K562 (cell line): ENCODE results near the gene FIZ1. TPM values are rescaled to one million over a fixed set of nuclear protein-coding genes. Genes with fewer than 3 reads are reported as not detected.

Experiments used
- ARID4B ChIP-seq: sonication (generic); formaldehyde crosslinking; IDR thresholded peaks from 2 replicates; pipeline ENCODE4 v1.8.0; 2022; ENCODE audit warnings: mild to moderate bottlenecking, missing genetic modification reagents
- CHD4 ChIP-seq: fragments of 200-600 bp; sonication (generic); IDR thresholded peaks from 3 replicates; pipeline ENCODE4 v1.6.1; 2012; ENCODE audit warnings: low read depth, mild to moderate bottlenecking, mixed read lengths, low read length, inconsistent platforms; ENCODE audit not compliant: insufficient read depth, insufficient replicate concordance, poor library complexity, severe bottlenecking
- CUX1 ChIP-seq: fragments of 200-800 bp; sonication (Bioruptor generic); IDR thresholded peaks from 2 replicates; pipeline ENCODE4 v1.6.1; 2016; ENCODE audit warnings: missing genetic modification characterization, missing compliant biosample characterization
- FOSL1 ChIP-seq: fragments of 200-800 bp; sonication (Bioruptor generic); conservative IDR thresholded peaks from 2 replicates; pipeline ENCODE4 v1.6.1; 2016; ENCODE audit warnings: missing genetic modification characterization, missing compliant biosample characterization
- JUNB ChIP-seq: fragments of 450-650 bp; formaldehyde crosslinking; conservative IDR thresholded peaks from 2 replicates; pipeline ENCODE4 v1.4.0; 2020; ENCODE audit warnings: mild to moderate bottlenecking
- NCOA2 ChIP-seq, 2 experiments: fragments of 450-650 bp; IDR thresholded peaks; 2 replicates each; pipeline ENCODE4 v1.6.1; 2018; ENCODE audit warnings: mild to moderate bottlenecking in 2 of 2, moderate library complexity in 1 of 2; ENCODE audit not compliant: partially characterized antibody in 2 of 2
- NR2C2 ChIP-seq, 2 experiments: fragments of 200-800 bp in 1 of 2; sonication (Bioruptor generic) in 1 of 2; sonication (generic) in 1 of 2; formaldehyde crosslinking in 1 of 2; IDR thresholded peaks; 2 replicates each; pipeline versions ENCODE4 v1.6.1 to v1.8.0; 2016 to 2022; ENCODE audit warnings: mild to moderate bottlenecking in 1 of 2, missing compliant biosample characterization in 1 of 2, missing genetic modification characterization in 1 of 2, missing genetic modification reagents in 1 of 2
- POLR2G ChIP-seq: fragments of 200-400 bp; formaldehyde crosslinking; IDR thresholded peaks from 2 replicates; pipeline ENCODE4 v1.6.1; 2017; ENCODE audit warnings: low read depth, mild to moderate bottlenecking, antibody characterized with exemption, low read length, moderate library complexity
- RBM15 ChIP-seq: fragments of 200-400 bp; formaldehyde crosslinking; IDR thresholded peaks from 2 replicates; pipeline ENCODE4 v1.6.1; 2018; ENCODE audit warnings: mild to moderate bottlenecking, low read length, moderate library complexity; ENCODE audit not compliant: insufficient read depth
- TBL1XR1 ChIP-seq, 2 experiments: IDR thresholded peaks; 2 replicates each; pipeline ENCODE4 v1.6.1; 2012; ENCODE audit warnings: improper control_type of control experiment in 2 of 2, low read length in 2 of 2, mild to moderate bottlenecking in 1 of 2
- TEAD2 ChIP-seq: fragments of 450-650 bp; IDR thresholded peaks from 2 replicates; pipeline ENCODE4 v1.6.1; 2016; ENCODE audit warnings: missing genetic modification characterization, control low read depth, missing compliant biosample characterization
- TGIF2 ChIP-seq: sonication (generic); formaldehyde crosslinking; IDR thresholded peaks from 2 replicates; pipeline ENCODE4 v1.8.1; 2022; ENCODE audit warnings: mild to moderate bottlenecking, missing genetic modification reagents, moderate library complexity
- polyA plus RNA-seq, 8 experiments: library from polyadenylated mRNA; depleted of rRNA in 4 of 8; stranded (reverse) in 5 of 8; unstranded in 3 of 8; fragments of >200 nt; fragmentation: Nextera tagmentation in 2 of 8; fragmentation: Illumina TruSeq in 1 of 8; extraction: Ambion mirVana in 2 of 8; extraction: Trizol in 1 of 8; gene quantifications; 2 replicates each; pipeline versions ENCODE4 v1.2.1 to v1.2.3, GENCODE V29; 2011 to 2014; ENCODE audit warnings: inconsistent platforms in 1 of 8, missing spikeins in 1 of 8
- total RNA-seq, 7 experiments: library from RNA; depleted of rRNA in 6 of 7; stranded (reverse); fragments of >200 nt in 6 of 7; fragmentation: Illumina TruSeq in 2 of 7; extraction: Trizol in 2 of 7; gene quantifications; 2 replicates each; pipeline versions ENCODE4 v1.2.1 to v1.2.3, GENCODE V29; 2011 to 2021; ENCODE audit warnings: low replicate concordance in 1 of 7
- TF ChIP-seq, protein P1 (sequence below): fragments of 450-650 bp; formaldehyde crosslinking; IDR thresholded peaks from 2 replicates; pipeline ENCODE4 v1.4.0; 2022; ENCODE audit warnings: missing genetic modification characterization

The FIZ1 gene
- total and polyA plus RNA-seq, 9 of the 15 experiments (the other 6 are each of a cell fraction or from before 2014, with no cell fraction given): 0.79 to 17.5 (median 5.5) TPM

DNA sequence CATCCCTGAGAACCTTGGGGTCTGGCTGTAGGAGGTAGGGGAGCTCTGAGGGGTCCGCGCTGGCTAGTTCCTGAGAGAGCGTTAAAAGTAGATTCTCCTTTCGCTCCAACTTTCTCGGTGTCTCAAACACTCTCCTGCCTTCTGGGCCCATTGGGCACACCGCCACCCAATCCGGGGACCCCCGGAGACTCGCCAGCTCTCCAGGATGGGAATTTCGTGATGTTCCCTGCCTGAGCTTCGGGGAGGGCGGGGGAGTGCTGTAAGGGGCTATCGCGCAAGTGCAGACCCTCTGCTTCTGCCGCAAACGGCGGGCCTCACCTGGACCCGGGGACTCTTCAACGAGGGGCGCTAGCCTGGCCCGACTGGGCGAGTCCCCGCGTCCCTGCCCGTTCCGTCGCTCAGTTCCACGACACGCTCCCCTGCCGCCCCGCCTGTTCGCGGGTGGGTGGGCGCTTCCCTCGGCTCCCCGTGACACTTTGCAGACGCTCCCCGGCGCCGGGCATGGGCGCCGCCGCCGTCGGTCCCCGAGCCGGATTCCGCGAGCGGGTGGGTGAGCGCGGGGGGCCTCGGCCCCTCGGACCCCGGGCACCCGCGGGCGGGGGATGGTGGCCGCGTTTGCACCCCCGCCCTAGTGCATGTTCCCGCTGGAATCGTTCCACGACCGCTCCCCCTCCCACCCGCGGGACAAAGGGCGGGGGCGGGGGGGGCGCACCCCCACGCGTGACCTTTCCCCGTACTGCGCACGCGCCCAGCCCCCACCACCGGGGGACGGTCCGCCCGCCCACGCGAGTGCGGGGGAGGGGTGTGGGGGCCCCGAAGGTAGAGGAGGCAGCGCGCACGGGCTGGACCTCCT is 48.6 kb upstream of the FIZ1 start, which contains the start of gene CCDC106 (continued):
- TF ChIP-seq TGIF2 (peak; percentile 87; the same call in 1 of the 2 replicates), CHD4 (peak; percentile 75), NR2C2 (CRISPR knock-in tag; IDR thresholded peaks at IDR 0.05) (peak; percentile 44; the same call in 1 of the 2 replicates), NR2C2 (tag; IDR thresholded peaks at IDR 0.05) (peak; percentile 91), FOSL1 (no peak), JUNB (no peak), NCOA2 (IDR thresholded peaks at IDR 0.05; ENCODE audit: partially characterized antibody in 2 of 2) (peak in 1 of 2 experiments; percentile 100), TBL1XR1 (IDR thresholded peaks at IDR 0.05; ENCODE audit: low read length in 2 of 2) (no peak), RBM15 (no peak), CUX1 (CRISPR knock-in tag) (no peak), TEAD2 (tag) (no peak), POLR2G (peak; percentile 81), ARID4B (CRISPR knock-in tag) (peak; percentile 47; the same call in 1 of the 2 replicates)
- TF ChIP-seq, protein P1, sequence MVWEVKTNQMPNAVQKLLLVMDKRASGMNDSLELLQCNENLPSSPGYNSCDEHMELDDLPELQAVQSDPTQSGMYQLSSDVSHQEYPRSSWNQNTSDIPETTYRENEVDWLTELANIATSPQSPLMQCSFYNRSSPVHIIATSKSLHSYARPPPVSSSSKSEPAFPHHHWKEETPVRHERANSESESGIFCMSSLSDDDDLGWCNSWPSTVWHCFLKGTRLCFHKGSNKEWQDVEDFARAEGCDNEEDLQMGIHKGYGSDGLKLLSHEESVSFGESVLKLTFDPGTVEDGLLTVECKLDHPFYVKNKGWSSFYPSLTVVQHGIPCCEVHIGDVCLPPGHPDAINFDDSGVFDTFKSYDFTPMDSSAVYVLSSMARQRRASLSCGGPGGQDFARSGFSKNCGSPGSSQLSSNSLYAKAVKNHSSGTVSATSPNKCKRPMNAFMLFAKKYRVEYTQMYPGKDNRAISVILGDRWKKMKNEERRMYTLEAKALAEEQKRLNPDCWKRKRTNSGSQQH: no peak
